HG02642 (cell line): ENCODE data around the gene PARD3B.

ENCODE experiments used
- ATAC-seq: cut with Tn5 transposase; IDR thresholded peaks from one replicate; pipeline ENCODE4 v1.9.1; 2021; ENCODE audit warnings: mild to moderate bottlenecking; ENCODE audit not compliant: unreplicated experiment, poor library complexity

The PARD3B gene

GRCh38 chr2:205500065-205500464, 954.8 kb downstream of the PARD3B start:
- ATAC-seq = no peak

DNA sequence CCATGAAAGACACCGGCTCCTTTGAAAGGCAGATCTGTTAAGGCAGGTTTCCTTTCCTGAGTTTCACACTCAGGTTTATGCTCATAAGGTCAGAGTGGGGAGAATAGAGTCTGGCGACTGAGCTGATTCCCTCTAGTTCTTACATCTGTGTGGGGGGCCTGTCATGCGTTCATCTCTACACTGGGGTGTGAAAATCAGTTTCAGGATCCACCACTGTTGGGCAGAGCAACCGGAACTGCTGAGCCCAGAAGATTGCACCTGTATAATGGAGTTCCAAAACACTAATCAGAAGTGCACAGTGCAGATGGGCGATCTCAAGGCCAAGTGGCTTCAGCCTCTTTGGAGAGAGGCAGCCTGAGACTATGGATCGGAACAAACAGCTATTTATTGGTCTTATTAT, 955.7 kb downstream of the PARD3B start:
- no peak for ATAC-seq

DNA sequence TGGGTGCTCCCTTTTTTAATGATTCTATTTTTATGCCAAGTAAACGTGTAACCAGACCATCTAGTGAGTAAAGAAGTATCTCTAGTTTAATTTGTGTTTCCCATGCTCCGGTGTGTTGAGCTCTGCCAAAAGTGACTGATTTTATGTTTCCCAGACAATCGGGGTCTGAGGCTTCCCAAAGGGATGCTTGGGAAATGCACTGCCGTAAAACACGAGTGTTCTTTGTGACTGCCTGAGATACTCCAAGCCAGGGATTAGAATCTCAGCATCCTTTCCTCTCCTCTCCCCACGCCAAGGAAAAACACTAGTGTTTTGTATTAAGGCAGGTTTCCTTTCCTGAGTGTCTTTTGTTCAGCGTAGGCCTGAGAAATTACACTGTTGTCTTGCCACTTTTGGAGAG, 956.6 kb downstream of the PARD3B start:
- ATAC-seq = no peak

- ATAC-seq = no peak
These were observed 960.1 kb downstream of the PARD3B start for GRCh38 chr2:205505371-205505770.

- no peak for ATAC-seq
These were observed 964.4 kb downstream of the PARD3B start for GRCh38 chr2:205509655-205510054.

- ATAC-seq = no peak
These were observed 965.1 kb downstream of the PARD3B start for GRCh38 chr2:205510345-205510744.

DNA sequence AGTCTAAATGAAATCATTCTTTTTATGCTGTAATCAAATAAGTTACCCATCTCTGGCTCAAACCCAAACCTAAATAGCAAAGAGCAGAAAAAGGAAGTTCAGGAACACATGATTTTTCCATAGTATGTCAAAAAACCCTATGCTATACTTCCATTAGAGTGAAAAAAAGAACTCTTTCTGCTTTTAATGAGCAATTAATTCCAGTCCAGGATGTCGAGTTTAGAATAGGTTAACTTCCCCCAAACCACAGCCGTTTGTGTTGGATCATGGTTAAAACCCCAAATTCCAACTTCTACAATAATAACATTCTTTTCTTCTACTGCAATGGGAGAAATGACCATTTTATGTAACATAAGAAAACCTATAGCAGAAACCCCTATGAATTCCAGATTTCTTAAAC, 965.9 kb downstream of the PARD3B start:
- ATAC-seq = no peak

GRCh38 chr2:205511641-205512040, 966.4 kb downstream of the PARD3B start:
- ATAC-seq = no peak

GRCh38 chr2:205520311-205520710, 975.0 kb downstream of the PARD3B start:
- ATAC-seq = no peak

GRCh38 chr2:205524656-205525055, 979.4 kb downstream of the PARD3B start:
- ATAC-seq = no peak

DNA sequence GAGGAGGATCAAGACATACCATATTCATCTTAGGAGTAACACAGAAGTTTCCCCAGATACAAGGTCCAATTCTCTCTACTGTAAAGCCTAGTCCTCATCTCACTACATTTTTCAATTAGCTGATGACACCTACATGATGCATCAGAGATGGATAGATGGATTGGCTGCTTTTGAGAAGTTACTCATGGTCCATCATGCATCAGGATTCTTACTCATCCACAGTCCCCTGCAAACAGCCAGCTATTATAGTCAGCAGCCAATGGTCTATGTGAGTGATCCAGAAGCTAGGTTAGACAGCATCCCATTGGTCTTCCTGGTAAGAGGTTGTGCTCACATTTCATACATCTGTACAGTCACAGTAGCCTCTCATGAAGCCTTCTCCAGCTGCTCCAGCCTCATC, 982.5 kb downstream of the PARD3B start:
- ATAC-seq = no peak

DNA sequence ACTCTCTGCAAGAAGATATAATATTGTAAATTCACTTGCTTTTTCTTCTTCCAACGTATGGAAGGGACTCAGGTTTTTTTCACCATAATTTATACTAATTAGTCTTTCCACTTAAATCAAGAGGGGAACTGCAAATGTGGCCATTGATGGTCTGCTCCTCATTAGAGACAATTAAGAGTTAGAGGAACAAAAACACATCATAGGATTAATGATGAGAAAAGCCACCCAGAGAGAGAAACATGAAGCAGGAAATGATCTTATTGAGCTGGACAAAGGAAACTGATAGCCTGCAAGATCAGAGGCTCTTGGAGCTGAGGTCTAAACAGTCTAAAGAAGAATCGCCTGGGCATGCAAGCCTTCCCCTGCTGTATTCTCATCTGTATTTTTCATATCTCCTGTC, 985.8 kb downstream of the PARD3B start:
- no peak for ATAC-seq

DNA sequence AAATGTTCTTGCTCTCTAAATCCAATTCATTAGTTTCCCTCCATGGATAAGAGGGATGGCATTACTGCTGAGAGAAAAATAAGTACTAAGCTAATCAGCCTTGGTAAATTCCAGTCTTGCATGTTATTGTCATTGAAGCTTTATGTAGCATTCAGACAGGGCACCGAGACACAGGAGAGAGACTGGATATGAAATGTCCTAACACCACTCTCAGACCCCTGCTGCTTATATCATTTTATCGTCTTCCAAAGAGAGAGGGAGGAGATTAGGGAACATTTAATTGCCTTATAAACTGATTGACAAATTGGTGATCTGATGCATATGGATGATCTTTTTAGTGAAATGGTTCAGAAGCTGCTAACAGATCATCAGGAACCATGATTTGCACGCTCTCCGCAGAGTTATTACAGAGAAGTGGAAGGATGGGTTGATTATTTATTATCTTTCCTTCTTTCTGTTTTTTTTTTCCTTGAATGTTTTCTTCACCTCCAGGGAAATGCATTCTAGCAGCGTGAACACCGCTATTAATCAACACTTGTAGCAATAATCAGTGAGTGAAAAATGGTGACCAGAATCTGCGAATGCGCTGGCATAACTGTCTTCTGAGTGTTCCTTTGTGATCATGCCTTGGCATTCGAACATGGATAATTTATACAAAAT, 986.3 kb downstream of the PARD3B start:
- ATAC-seq = no peak

- ATAC-seq = no peak
These were observed 989.7 kb downstream of the PARD3B start for GRCh38 chr2:205535001-205535400.

GRCh38 chr2:205539603-205540002, 994.3 kb downstream of the PARD3B start:
- ATAC-seq = no peak

GRCh38 chr2:205540036-205540435, 994.8 kb downstream of the PARD3B start:
- no peak for ATAC-seq

DNA sequence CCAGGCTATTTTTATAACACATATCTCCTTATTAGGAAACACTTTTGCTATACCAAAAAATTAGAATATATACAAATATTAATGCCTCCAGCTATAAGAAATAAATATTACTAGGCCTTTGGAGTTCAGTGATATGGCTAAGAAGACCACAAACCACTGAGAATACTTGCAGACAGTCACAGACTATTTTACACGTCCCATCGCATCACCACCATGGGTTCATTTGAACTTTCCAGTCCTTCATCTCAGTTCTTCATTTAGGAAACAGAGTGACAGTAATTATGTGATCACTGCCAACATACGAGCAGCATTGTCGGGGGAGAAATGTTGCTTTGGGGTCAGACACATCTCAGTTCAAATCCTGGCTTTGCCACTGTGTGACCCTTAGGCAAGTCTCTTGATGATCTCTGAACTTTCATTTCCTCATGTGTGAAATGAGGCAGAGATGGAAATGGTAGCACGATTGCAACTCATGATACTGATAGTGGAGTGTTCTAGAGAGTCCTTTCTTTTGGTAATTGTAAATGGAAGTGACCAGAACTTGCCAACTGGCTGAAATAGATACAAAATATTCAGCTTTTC, 998.1 kb downstream of the PARD3B start:
- ATAC-seq = no peak

- ATAC-seq = no peak
These were observed 998.8 kb downstream of the PARD3B start for GRCh38 chr2:205543937-205544702.

DNA sequence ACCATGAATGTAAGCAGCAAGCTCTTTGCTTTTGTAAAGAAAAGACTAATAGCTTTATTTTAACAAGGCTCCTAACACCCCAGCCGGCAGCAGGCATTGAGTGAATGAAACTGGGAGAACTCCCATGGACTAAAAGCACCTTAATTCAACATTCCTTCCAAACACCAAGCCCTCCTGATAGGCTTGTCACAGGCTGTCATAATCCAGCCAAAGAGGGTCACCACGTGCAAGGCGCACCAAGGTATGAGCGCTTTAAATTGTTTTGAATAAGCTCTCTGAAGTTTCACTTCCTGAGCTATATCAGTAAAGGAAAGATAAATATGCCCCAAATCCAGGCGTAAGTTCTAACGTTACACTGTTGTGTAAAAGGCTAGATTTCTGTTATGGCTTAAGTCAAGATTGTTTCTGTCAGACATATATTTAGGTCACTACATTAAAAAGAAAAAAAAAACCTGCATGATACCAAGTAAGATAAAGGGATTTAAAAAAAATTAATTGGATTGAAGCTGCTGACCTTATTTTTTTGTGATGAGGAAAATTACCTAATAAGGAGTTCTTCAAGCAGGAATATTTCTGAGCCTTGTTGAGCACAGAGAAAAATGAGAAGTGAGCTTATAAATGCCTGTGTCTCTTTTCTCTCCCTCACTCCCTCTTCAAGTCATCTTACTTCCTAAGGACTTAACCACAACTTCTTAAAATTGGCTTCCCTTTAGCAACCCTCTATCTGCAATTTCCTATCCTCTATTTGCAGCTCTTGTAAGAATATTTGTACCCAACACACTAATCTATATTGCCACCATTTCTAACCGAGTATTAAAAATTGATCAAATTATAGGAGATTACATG, 1000.9 kb downstream of the PARD3B start:
- no peak for ATAC-seq

DNA sequence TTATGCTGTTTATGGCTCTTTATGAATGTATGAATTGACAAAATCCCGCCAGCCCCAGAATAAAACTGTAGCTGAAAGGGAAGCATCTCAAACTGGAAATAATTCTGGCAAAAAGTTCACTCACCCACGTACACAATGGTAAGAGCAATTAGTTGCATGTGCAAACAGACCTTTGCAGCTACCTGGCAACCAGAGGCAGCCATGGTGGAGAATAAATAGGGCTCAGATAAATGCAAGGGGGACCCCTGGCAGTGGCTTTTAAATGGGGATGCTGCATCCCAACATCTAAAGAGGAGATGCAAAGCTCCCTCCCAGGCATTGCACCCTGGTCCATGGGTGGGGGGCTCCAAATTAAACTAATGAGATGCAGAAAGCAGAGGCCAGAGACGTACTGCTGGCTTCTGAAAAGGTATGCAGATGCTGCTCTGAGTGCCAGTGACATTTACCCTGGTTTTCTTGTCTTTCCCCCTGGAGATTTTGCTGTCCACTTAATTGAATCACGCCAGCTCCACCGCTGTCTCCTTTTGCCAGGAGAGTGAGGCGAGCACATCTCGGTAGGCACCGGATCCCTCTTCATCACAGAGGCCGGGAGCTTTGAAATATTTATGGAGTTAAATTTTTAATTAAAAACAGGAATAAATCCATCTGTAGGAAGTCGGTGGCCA, 1010.4 kb downstream of the PARD3B start:
- no peak for ATAC-seq
